Nephron (organoid): Measurements from ENCODE around the gene SND1.

Source experiments
- H3K27ac Mint-ChIP-seq, 3 experiments: 2 replicates each; pipeline ENCODE4 v1.8.0; 2020; ENCODE audit warnings: mixed read lengths in 3 of 3, mild to moderate bottlenecking in 2 of 3, moderate library complexity in 1 of 3
- H3K27me3 Mint-ChIP-seq: 2 replicates; pipeline ENCODE4 v1.8.0; 2021; ENCODE audit warnings: low read depth, mild to moderate bottlenecking, moderate library complexity, mixed read lengths
- H3K36me3 Mint-ChIP-seq: 2 replicates; pipeline ENCODE4 v1.8.0; 2020; ENCODE audit warnings: low read depth, mixed read lengths
- H3K4me1 Mint-ChIP-seq: 2 replicates; pipeline ENCODE4 v1.8.0; 2020; ENCODE audit warnings: mixed read lengths
- H3K4me3 Mint-ChIP-seq, 3 experiments: 2 replicates each; pipeline ENCODE4 v1.8.0; 2020; ENCODE audit warnings: mild to moderate bottlenecking in 3 of 3, mixed read lengths in 3 of 3, moderate library complexity in 2 of 3
- H3K9me3 Mint-ChIP-seq: 2 replicates; pipeline ENCODE4 v1.8.0; 2020; ENCODE audit warnings: mixed read lengths
- TF ChIP-seq, protein P1 (sequence below), 3 experiments: fragments of 200-600 bp; sonication (generic); IDR thresholded peaks; one replicate each; pipeline ENCODE4 v1.5.0; 2021; ENCODE audit warnings: antibody characterized with exemption in 3 of 3; ENCODE audit not compliant: unreplicated experiment in 3 of 3

The SND1 gene

DNA sequence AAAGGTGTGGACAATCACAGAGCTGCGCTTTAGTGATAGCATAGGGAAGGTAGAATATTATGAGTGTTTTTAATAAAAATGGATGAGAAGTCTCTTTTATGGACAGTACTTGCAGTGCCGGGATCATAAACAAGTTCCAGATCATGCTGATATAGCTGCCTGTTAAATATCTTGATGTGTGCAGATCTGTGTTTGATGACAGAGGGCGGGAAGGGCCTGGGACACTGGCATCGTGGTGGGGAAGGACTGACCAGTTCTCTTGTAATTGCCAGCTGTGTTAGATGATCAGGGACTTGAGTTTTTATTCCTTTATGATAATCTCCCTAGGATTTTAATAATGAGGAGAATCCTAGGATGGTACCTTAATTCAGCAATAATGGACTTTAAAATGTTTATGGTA is 14.6 kb downstream of the SND1 start:
- H3K4me3 Mint-ChIP-seq: no peak overlapping the region
- no peaks in the 10 kb centered on the region for H3K27me3 Mint-ChIP-seq
- peaks cover 27% of the 10 kb centered on the region for H3K36me3 Mint-ChIP-seq
- TF ChIP-seq, protein P1, sequence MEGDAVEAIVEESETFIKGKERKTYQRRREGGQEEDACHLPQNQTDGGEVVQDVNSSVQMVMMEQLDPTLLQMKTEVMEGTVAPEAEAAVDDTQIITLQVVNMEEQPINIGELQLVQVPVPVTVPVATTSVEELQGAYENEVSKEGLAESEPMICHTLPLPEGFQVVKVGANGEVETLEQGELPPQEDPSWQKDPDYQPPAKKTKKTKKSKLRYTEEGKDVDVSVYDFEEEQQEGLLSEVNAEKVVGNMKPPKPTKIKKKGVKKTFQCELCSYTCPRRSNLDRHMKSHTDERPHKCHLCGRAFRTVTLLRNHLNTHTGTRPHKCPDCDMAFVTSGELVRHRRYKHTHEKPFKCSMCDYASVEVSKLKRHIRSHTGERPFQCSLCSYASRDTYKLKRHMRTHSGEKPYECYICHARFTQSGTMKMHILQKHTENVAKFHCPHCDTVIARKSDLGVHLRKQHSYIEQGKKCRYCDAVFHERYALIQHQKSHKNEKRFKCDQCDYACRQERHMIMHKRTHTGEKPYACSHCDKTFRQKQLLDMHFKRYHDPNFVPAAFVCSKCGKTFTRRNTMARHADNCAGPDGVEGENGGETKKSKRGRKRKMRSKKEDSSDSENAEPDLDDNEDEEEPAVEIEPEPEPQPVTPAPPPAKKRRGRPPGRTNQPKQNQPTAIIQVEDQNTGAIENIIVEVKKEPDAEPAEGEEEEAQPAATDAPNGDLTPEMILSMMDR (IDR thresholded peaks at IDR 0.05; ENCODE audit: unreplicated experiment in 3 of 3): no peak
- H3K4me1 Mint-ChIP-seq: peaks cover 35% of the 10 kb centered on the region
- no peaks in the 10 kb centered on the region for H3K9me3 Mint-ChIP-seq
- no peak overlapping the region for H3K27ac Mint-ChIP-seq

DNA sequence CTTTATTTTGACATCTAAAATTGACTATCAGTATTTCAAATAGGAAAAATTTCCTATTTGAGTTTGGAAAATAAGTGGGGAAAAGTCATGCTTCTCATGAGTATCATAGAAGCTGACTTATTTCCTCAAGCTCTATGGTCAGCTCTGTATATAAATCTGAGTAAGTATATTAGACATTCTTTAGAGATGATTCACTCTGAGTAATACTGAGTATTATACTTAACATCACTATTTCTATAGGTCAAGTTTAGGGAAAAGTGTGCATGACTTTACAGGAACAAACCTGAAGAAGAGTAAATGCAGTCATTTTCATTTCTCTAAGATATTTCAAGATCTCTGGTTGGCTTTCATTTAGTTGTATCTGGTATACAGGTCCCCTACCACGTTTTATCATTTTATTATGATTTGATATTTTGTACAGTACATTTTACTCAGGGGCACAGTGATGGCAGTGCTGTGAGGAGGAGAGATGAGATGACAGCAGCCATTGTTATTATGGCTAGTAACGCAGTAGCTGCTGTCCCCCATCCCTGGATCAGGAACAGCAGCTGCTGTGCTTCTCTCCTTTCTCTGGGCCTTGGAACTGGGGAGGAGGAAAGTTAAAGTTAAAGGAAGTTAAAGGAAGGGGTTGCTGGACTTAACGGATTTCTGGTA is 15.2 kb downstream of the SND1 start:
- H3K36me3 Mint-ChIP-seq: peaks cover 29% of the 10 kb centered on the region

DNA sequence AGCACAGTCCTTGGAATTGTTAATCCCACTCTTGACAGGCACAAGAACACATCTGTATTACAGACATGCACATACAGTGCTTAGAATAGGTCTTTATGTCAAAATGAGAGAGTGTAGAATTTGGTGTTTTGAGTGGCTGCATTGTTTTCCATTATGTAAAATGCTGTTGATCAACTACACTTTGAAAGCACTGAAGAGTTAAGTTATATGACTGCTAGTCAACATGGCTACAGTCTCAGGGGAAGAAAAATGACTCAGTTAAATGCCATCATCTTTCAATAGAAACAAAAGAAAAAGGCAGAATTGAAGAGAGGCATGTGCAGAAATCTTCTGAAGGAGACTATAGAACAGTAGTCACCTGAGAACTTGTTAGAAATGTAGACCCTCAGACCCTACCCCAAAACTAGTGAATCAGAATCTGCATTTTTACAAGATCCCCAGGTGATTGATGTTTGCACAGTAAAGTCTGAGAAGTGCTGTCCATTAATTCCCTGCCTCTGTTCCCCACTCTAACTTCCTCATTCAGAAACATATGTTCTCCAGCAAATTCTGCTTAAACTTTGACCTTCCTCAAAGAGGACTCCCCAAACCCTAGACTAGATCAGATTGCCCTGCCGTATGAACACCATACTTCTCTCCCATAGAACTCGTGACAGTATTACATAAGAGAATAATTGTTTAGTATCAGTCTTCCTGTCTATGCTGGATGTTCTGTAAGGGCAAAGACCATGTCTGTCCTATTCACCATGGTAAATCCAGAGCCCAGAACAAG is 16.0 kb downstream of the SND1 start:
- Mint-ChIP-seq H3K27me3 (no peaks in the 10 kb centered on the region), H3K4me1 (peaks cover 32% of the 10 kb centered on the region), H3K36me3 (peaks cover 28% of the 10 kb centered on the region), H3K9me3 (no peaks in the 10 kb centered on the region), H3K27ac (no peak overlapping the region), H3K4me3 (no peak overlapping the region)
- TF ChIP-seq, protein P1 (IDR thresholded peaks at IDR 0.05; ENCODE audit: unreplicated experiment in 3 of 3): no peak

More for the DNA sequence above, 15.2 kb downstream of the SND1 start:
- TF ChIP-seq, protein P1 (IDR thresholded peaks at IDR 0.05; ENCODE audit: unreplicated experiment in 3 of 3): no peak
- Mint-ChIP-seq H3K9me3 (no peaks in the 10 kb centered on the region), H3K4me3 (no peak overlapping the region), H3K27ac (no peak overlapping the region), H3K4me1 (peaks cover 33% of the 10 kb centered on the region), H3K27me3 (no peaks in the 10 kb centered on the region)

DNA sequence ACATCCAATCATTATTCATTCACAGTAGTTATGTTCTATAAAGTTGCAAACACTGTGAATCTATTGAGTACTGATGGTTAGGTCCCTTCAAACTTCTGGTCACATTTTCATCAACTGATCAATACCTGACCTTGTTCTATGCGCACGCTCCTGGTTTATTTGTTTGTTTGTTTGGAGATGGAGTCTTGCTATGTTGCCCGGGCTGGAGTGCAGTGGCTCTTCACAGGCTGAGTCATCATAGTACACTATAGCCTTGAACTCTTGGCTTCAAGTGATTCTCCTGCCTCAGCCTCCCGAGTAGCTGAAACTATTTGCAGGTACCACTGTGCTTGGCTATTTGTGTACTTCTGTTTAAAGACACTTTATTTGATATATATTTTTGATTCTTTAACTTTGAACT is 19.3 kb downstream of the SND1 start:
- Mint-ChIP-seq H3K27me3 (no peaks in the 10 kb centered on the region), H3K4me1 (peaks cover 34% of the 10 kb centered on the region), H3K4me3 (no peak overlapping the region), H3K27ac (no peak overlapping the region), H3K9me3 (no peaks in the 10 kb centered on the region), H3K36me3 (peaks cover 30% of the 10 kb centered on the region)
- TF ChIP-seq, protein P1 (IDR thresholded peaks at IDR 0.05; ENCODE audit: unreplicated experiment in 3 of 3): no peak

DNA sequence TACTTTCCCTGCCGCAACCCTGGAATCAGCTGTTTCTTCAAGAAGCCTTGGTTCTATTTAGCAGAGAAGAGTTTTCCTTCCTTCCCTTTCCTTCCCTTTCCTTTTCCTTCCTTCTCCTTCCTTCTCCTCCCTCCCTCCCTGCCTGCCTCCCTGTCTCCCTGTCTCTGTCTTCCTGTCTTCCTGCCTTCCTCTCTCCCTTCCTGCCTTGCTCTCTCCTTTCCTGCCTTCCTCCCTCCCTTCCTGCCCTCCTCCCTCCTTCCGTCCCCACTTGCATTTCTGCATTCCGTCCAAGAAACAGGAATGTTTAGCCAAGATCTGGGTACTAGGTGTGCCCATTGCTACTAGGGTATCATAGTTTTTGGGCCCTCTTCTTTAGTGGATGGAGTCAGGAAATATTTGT is 21.9 kb downstream of the SND1 start:
- H3K4me3 Mint-ChIP-seq: no peak overlapping the region
- H3K27me3 Mint-ChIP-seq: no peaks in the 10 kb centered on the region
- H3K9me3 Mint-ChIP-seq: no peaks in the 10 kb centered on the region
- H3K36me3 Mint-ChIP-seq: peaks cover 43% of the 10 kb centered on the region
- TF ChIP-seq, protein P1 (IDR thresholded peaks at IDR 0.05; ENCODE audit: unreplicated experiment in 3 of 3): no peak
- peak overlapping the region in 2 of 3 experiments; percentile 38 to 40 for H3K27ac Mint-ChIP-seq
- peaks cover 13% of the 10 kb centered on the region for H3K4me1 Mint-ChIP-seq
